B cell (primary cell): ENCODE measurements around the gene COG6. TPM values are rescaled to one million over a fixed set of nuclear protein-coding genes. Genes with fewer than 3 reads are reported as not detected.

Experiments used
- ATAC-seq: fragments of 200-7000 bp; cut with Tn5 transposase; one replicate; pipeline ENCODE4 v1.10.0; 2021; ENCODE audit warnings: low read depth, mild to moderate bottlenecking, moderate number of reproducible peaks, moderate library complexity
- CTCF ChIA-PET: fragments of 350-600 bp; sonication (Branson Sonifier 250); formaldehyde crosslinking; loops from one replicate; lab custom pipeline; 2021; ENCODE audit warnings: antibody characterized with exemption, inconsistent platforms; lab: Charles Lee
- POLR2A ChIA-PET: fragments of 350-600 bp; sonication (Branson Sonifier 250); formaldehyde crosslinking; loops from one replicate; lab custom pipeline; 2021; ENCODE audit warnings: antibody characterized with exemption; lab: Charles Lee
- DNase-seq: peaks from one replicate; pipeline ENCODE4 v3.0.0; 2013
- H2AFZ ChIP-seq: 2 replicates; pipeline ENCODE4 v1.6.1; 2012; ENCODE audit warnings: mild to moderate bottlenecking, low read depth, low read length; ENCODE audit not compliant: insufficient read depth, poor library complexity, severe bottlenecking
- H3K27ac ChIP-seq, 2 donors: 1 replicate in 1 of 2; 2 replicates in 1 of 2; pipeline ENCODE4 v1.5.1; 2012 to 2013; ENCODE audit warnings: low read length in 2 of 2, mild to moderate bottlenecking in 2 of 2, moderate library complexity in 1 of 2
- H3K27me3 ChIP-seq, 4 experiments: fragments of 200-600 bp in 1 of 4; sonication (generic) in 1 of 4; replicated peaks in 1 of 4; 1 replicate in 2 of 4; 2 replicates in 2 of 4; pipeline versions ENCODE4 v1.6.1 to v1.7.0; 2013 to 2016; ENCODE audit warnings: low read length in 3 of 4, mild to moderate bottlenecking in 2 of 4, mixed read lengths in 1 of 4, moderate library complexity in 1 of 4; ENCODE audit not compliant: insufficient read depth in 4 of 4, control insufficient read depth in 3 of 4; ENCODE audit errors: control extremely low read depth in 1 of 4
- H3K36me3 ChIP-seq, 2 experiments: replicated peaks in 1 of 2; 1 replicate in 1 of 2; 2 replicates in 1 of 2; pipeline versions ENCODE4 v1.6.1 to v1.7.1; 2013; ENCODE audit warnings: low read length in 1 of 2; ENCODE audit not compliant: insufficient read depth in 2 of 2, control insufficient read depth in 1 of 2; ENCODE audit errors: control extremely low read depth in 1 of 2, extremely low read depth in 1 of 2
- H3K4me1 ChIP-seq, 2 donors: fragments of 200-600 bp in 1 of 2; sonication (generic) in 1 of 2; 1 replicate in 1 of 2; 2 replicates in 1 of 2; pipeline versions ENCODE4 v1.5.1 to v1.6.1; 2013 to 2017; ENCODE audit warnings: low read length in 2 of 2; ENCODE audit not compliant: control insufficient read depth in 2 of 2, insufficient read depth in 2 of 2
- H3K4me2 ChIP-seq: replicated peaks from 2 replicates; pipeline ENCODE3; 2012; ENCODE audit warnings: mild to moderate bottlenecking, low read depth, low read length; ENCODE audit not compliant: poor library complexity, severe bottlenecking
- H3K4me3 ChIP-seq, 5 experiments: fragments of 200-600 bp in 1 of 5; sonication (generic) in 1 of 5; 1 replicate in 3 of 5; 2 replicates in 2 of 5; pipeline versions ENCODE4 v1.5.1 to v1.7.0; 2011 to 2016; ENCODE audit warnings: low read length in 4 of 5, mild to moderate bottlenecking in 4 of 5, low read depth in 2 of 5, control low read depth in 1 of 5, moderate library complexity in 1 of 5; ENCODE audit not compliant: insufficient read depth in 1 of 5; ENCODE audit errors: control extremely low read depth in 1 of 5, extremely low read depth in 1 of 5
- H3K79me2 ChIP-seq: fragments of 200-600 bp; sonication (generic); one replicate; pipeline ENCODE4 v1.6.0; 2016; ENCODE audit warnings: low read length; ENCODE audit not compliant: control insufficient read depth, insufficient read depth
- H3K9ac ChIP-seq: fragments of 200-600 bp; sonication (generic); 2 replicates; pipeline ENCODE4 v1.6.1; 2017; ENCODE audit warnings: mild to moderate bottlenecking, low read length, moderate library complexity
- H3K9me3 ChIP-seq, 3 donors: one replicate each; pipeline versions ENCODE4 v1.6.1 to v1.7.1; 2013; ENCODE audit warnings: low read length in 2 of 3; ENCODE audit not compliant: control insufficient read depth in 2 of 3, insufficient read depth in 1 of 3; ENCODE audit errors: control extremely low read depth in 1 of 3
- H4K20me1 ChIP-seq: 2 replicates; pipeline ENCODE4 v1.6.0; 2012; ENCODE audit warnings: mild to moderate bottlenecking, low read length; ENCODE audit not compliant: insufficient read depth, control insufficient read depth, poor library complexity, severe bottlenecking
- H3K27ac Mint-ChIP-seq: one replicate; pipeline ENCODE4 v1.8.0; 2021; ENCODE audit warnings: mixed read lengths
- H3K27me3 Mint-ChIP-seq: one replicate; pipeline ENCODE4 v1.8.0; 2021; ENCODE audit warnings: mixed read lengths
- H3K4me1 Mint-ChIP-seq: one replicate; pipeline ENCODE4 v1.8.0; 2021; ENCODE audit warnings: mixed read lengths
- H3K4me3 Mint-ChIP-seq: one replicate; pipeline ENCODE4 v1.8.0; 2021; ENCODE audit warnings: mixed read lengths
- H3K9me3 Mint-ChIP-seq: one replicate; pipeline ENCODE4 v1.8.0; 2022; ENCODE audit warnings: mixed read lengths; ENCODE audit not compliant: insufficient read depth
- EZH2 ChIP-seq: IDR thresholded peaks from 2 replicates; pipeline ENCODE4 v1.6.1; 2012; ENCODE audit warnings: borderline replicate concordance, low read depth, mild to moderate bottlenecking, moderate library complexity, low read length; ENCODE audit not compliant: insufficient read depth, poor library complexity, severe bottlenecking
- WGBS: methylation state at CpG from one replicate; pipeline ENCODE4 v1.1.5; 2013; ENCODE audit warnings: missing lambda C conversion rate; ENCODE audit not compliant: insufficient coverage; 5-methylcytosine and 5-hydroxymethylcytosine counted together
- intact Hi-C: fragments of 100-400 bp; cut with micrococcal nuclease; formaldehyde crosslinking; loops from one replicate; pipeline ENCODE4 v1.10.0; 2022
- polyA plus RNA-seq: library from polyadenylated mRNA; depleted of rRNA; stranded (reverse); fragments of >200 nt; gene quantifications from 2 replicates; pipeline ENCODE4 v1.2.3, GENCODE V29; 2012
- total RNA-seq, 2 donors: library from RNA; stranded (reverse); fragments of 120-200 nt in 1 of 2; gene quantifications; 1 replicate in 1 of 2; 2 replicates in 1 of 2; pipeline versions ENCODE4 v1.2.3 to v1.2.4, GENCODE V29; 2013 to 2022
- TF ChIP-seq, protein P1 (sequence below): fragments of 200-600 bp; IDR thresholded peaks from one replicate; pipeline ENCODE4 v1.8.0; 2022; ENCODE audit warnings: antibody characterized with exemption, mild to moderate bottlenecking

The COG6 gene
- total and polyA plus RNA-seq, 2 donors (not counting 1 experiment from before 2014, with no cell fraction given) = 7.7 to 49.9 TPM

DNA sequence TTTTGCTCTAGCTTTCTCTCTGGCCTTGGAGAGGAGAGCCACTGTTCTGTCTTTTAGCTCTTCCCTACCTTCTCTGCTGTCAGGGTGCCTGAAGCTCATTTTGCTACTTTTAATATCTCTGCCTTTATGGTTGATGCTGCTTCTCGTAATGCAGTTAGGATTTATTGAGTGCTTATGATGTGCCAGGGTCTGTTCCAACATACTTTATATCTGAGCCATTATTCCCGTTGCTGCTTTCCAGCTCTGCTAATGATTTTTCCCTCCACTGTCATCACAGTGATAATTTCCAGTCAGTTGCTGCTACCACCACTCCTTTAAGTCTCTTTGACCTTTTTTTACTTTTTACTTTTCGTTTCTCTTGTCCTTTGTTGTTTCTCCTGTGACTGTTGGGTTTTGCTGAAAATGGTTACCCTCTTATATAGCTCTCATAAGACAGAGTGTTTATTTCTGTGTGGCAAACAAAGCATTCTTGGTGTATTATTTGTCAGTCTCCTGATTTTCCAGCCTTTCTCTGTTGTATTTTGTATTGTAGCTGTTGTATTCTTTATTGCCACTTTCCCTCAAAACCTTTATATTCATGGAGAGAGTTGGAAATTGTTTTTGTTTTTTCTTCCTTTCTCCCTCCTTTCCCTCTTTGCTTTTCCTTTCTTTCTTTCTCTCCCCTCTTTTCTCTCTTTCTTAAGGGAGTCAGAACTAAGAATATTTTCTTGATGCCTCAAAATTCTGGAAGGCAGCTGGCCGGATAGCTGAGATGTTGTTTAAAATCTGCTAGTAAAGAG lies 37.4 kb downstream of the COG6 start:
- Histone ChIP-seq H3K4me2 (no peak overlapping the region), H4K20me1 (no peaks in the 10 kb centered on the region), H2AFZ (no peak overlapping the region), H3K27ac (no peak overlapping the region), H3K4me3 (no peak overlapping the region), H3K9ac (no peak overlapping the region), H3K79me2 (no peaks in the 10 kb centered on the region), H3K4me1 (peaks cover 0 to 7% of the 10 kb centered on the region in 2 donors), H3K27me3 (no peaks in the 10 kb centered on the region), H3K9me3 (no peaks in the 10 kb centered on the region), H3K36me3 (peaks cover 0 to 6% of the 10 kb centered on the region in 2 experiments)
- Mint-ChIP-seq H3K9me3 (no peaks in the 10 kb centered on the region), H3K4me1 (peaks cover 12% of the 10 kb centered on the region), H3K27ac (no peak overlapping the region), H3K27me3 (no peaks in the 10 kb centered on the region), H3K4me3 (no peak overlapping the region)
- ATAC-seq (no peak), DNase-seq (no peak)
- WGBS = 100% methylated on average over 1 of the region's 4 CpGs
- CTCF ChIA-PET = interaction anchor here (1.0 to 1.6 kb wide), 3 partner anchors 9 to 989 kb away, joined by 3 to 6 read pairs (median 4); no protein-coding TSS in a partner anchor
- POLR2A ChIA-PET = no interaction called here
- intact Hi-C loops = no loop called here
- TF ChIP-seq EZH2 = no peak
- TF ChIP-seq, protein P1, sequence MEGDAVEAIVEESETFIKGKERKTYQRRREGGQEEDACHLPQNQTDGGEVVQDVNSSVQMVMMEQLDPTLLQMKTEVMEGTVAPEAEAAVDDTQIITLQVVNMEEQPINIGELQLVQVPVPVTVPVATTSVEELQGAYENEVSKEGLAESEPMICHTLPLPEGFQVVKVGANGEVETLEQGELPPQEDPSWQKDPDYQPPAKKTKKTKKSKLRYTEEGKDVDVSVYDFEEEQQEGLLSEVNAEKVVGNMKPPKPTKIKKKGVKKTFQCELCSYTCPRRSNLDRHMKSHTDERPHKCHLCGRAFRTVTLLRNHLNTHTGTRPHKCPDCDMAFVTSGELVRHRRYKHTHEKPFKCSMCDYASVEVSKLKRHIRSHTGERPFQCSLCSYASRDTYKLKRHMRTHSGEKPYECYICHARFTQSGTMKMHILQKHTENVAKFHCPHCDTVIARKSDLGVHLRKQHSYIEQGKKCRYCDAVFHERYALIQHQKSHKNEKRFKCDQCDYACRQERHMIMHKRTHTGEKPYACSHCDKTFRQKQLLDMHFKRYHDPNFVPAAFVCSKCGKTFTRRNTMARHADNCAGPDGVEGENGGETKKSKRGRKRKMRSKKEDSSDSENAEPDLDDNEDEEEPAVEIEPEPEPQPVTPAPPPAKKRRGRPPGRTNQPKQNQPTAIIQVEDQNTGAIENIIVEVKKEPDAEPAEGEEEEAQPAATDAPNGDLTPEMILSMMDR = no peak

DNA sequence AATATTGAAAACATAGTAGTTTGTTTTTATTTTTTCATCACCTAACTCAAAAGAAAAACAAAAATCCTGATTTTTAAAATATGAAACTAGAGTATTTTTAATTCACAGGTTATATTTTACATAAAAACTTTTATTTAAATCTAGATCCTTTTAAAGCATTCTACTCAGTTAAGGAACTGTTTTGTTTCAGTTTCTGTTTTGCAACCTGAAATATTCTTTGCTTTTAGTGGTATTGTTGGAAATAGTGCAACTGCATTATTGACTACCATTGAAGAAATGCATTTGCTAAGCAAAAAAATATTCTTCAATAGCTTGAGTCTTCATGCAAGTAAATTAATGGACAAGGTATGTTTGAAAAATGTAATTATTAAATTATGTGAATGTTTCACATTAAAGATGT lies 43.8 kb downstream of the COG6 start:
- Histone ChIP-seq H3K4me1 (no peaks in the 10 kb centered on the region), H3K27me3 (no peaks in the 10 kb centered on the region), H3K79me2 (no peaks in the 10 kb centered on the region), H3K36me3 (peaks cover 0 to 5% of the 10 kb centered on the region in 2 experiments), H4K20me1 (no peaks in the 10 kb centered on the region), H3K4me2 (no peak overlapping the region), H3K9ac (no peak overlapping the region), H3K4me3 (no peak overlapping the region), H2AFZ (no peak overlapping the region), H3K9me3 (no peaks in the 10 kb centered on the region), H3K27ac (no peak overlapping the region)
- no peak overlapping the region for H3K4me3 Mint-ChIP-seq
- TF ChIP-seq, protein P1 = no peak
- no peak for TF ChIP-seq EZH2
- intact Hi-C loops = no loop called here
- ChIA-PET CTCF (interaction anchor here (1.1 to 1.5 kb wide), 2 partner anchors 14 to 18 kb away, joined by 3 read pairs; no protein-coding TSS in a partner anchor), POLR2A (no interaction called here)
- H3K9me3 Mint-ChIP-seq = no peaks in the 10 kb centered on the region
- DNase-seq = no peak
- no peak for ATAC-seq
- H3K27ac Mint-ChIP-seq = no peak overlapping the region
- H3K27me3 Mint-ChIP-seq = no peaks in the 10 kb centered on the region
- H3K4me1 Mint-ChIP-seq = no peaks in the 10 kb centered on the region
